Uterus (tissue), 2 donors: ENCODE measurements around the gene MS4A4A.

ENCODE experiments used
- POLR2A ChIP-seq, 2 donors: fragments of 450-650 bp; IDR thresholded peaks; one replicate each; pipeline ENCODE4 v1.6.1; 2016; ENCODE audit warnings: antibody characterized with exemption in 2 of 2, mild to moderate bottlenecking in 1 of 2, moderate library complexity in 1 of 2
- TF ChIP-seq, protein P1 (sequence below), 4 experiments: fragments of 200-600 bp in 2 of 4; fragments of 450-650 bp in 2 of 4; sonication (generic) in 2 of 4; IDR thresholded peaks; one replicate each; pipeline ENCODE4 v1.5.1; 2016 to 2019; ENCODE audit warnings: antibody characterized with exemption in 4 of 4, mild to moderate bottlenecking in 2 of 4, moderate library complexity in 1 of 4

DNA sequence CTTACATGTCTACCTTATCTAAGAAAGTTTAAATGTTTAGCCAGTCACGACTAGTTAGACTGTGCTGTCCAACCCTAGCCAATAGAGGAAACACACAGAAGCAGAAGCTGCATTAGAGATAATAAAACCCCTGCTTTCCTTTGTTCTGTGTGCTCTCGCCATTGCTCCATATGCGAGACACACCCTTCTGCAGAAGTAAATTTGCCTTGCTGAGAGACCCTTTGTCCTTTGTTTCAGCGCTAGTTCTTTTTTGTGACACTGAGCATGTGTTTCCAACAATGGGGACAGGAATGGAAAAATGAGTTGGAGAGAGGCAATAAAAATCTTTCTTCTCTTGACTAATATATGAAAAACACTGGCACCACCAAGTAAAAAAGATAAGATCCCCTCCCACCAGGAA, 19.5 kb upstream of the MS4A4A start:
- TF ChIP-seq, protein P1, sequence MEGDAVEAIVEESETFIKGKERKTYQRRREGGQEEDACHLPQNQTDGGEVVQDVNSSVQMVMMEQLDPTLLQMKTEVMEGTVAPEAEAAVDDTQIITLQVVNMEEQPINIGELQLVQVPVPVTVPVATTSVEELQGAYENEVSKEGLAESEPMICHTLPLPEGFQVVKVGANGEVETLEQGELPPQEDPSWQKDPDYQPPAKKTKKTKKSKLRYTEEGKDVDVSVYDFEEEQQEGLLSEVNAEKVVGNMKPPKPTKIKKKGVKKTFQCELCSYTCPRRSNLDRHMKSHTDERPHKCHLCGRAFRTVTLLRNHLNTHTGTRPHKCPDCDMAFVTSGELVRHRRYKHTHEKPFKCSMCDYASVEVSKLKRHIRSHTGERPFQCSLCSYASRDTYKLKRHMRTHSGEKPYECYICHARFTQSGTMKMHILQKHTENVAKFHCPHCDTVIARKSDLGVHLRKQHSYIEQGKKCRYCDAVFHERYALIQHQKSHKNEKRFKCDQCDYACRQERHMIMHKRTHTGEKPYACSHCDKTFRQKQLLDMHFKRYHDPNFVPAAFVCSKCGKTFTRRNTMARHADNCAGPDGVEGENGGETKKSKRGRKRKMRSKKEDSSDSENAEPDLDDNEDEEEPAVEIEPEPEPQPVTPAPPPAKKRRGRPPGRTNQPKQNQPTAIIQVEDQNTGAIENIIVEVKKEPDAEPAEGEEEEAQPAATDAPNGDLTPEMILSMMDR (IDR thresholded peaks at IDR 0.05) = no peak
- no peak for TF ChIP-seq POLR2A (IDR thresholded peaks at IDR 0.05)
